ENCODE data around the gene CCDC170.

Gene CCDC170

DNA sequence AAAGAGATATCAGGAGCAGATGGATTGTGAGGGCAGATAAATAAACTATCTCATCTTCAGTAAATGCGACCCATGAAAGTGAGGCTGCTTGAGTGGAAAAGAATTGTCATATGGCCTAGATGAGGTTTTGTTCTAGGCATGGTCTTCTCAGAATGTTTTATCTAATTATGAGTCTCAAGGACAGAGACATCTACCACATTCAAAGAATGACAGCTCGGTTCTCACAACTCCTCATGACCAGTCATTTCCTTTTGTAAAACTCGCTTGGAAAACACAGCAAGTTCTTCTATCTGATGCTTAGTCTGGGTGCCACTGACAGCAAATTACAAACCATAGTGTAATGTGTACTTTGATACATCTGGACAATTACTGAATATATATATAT is 140.5 kb downstream of the CCDC170 start:
- no peak for DNase-seq (ENCODE audit: low read depth)
- no peak overlapping the region for H3K4me3 ChIP-seq (ENCODE audit: low read length)
- TF ChIP-seq, protein P1, sequence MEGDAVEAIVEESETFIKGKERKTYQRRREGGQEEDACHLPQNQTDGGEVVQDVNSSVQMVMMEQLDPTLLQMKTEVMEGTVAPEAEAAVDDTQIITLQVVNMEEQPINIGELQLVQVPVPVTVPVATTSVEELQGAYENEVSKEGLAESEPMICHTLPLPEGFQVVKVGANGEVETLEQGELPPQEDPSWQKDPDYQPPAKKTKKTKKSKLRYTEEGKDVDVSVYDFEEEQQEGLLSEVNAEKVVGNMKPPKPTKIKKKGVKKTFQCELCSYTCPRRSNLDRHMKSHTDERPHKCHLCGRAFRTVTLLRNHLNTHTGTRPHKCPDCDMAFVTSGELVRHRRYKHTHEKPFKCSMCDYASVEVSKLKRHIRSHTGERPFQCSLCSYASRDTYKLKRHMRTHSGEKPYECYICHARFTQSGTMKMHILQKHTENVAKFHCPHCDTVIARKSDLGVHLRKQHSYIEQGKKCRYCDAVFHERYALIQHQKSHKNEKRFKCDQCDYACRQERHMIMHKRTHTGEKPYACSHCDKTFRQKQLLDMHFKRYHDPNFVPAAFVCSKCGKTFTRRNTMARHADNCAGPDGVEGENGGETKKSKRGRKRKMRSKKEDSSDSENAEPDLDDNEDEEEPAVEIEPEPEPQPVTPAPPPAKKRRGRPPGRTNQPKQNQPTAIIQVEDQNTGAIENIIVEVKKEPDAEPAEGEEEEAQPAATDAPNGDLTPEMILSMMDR (conservative IDR thresholded peaks at IDR 0.05; ENCODE audit: low read depth, low read length), result no peak

DNA sequence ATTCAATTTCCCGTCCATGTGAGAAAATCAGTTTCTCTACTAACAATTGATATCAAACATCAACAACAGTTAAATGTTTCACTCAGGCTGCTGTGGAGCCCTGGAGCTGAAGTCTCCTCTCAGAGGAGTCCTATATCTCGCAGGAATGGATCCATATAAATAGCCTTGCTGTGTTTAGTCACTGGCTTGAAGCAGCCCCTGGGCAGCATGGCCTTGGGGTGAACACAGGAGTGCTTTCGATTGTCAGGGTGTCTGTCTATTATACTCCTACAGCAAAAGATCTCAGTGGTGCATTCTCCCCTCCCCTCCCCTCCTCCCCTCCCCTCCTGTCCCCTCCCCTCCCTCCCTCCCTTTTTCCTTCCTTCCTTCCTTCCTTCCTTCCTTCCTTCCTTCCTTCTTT is 141.9 kb downstream of the CCDC170 start:
- no peak overlapping the region for H3K4me3 ChIP-seq (ENCODE audit: low read length)
- TF ChIP-seq, protein P1 (conservative IDR thresholded peaks at IDR 0.05; ENCODE audit: low read depth, low read length), result no peak
- DNase-seq (ENCODE audit: low read depth), result no peak

- no peak overlapping the region for H3K4me3 ChIP-seq (ENCODE audit: low read length)
- DNase-seq (ENCODE audit: low read depth), result no peak
- TF ChIP-seq, protein P1 (conservative IDR thresholded peaks at IDR 0.05; ENCODE audit: low read depth, low read length), result no peak
These were observed 144.0 kb downstream of the CCDC170 start for GRCh38 chr6:151637814-151638213.

DNA sequence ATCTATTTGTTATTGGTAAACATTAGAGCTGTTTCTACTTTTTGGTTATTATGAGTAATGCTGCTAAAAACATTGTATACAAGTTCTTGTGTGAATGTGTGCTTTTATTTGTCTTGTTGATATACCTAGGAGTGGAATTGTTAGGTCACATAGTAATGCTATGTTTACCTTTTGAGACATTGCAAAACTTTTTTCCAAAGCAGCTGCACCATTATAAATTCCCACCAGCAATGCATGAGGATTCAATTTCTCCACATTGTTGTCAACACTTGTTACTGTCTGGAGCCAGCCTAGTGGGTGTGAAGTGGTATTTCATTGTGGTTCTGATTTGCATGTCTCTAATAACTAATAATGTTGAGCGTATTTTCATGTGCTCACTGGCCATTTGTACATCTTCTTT is 145.9 kb downstream of the CCDC170 start:
- no peak for DNase-seq (ENCODE audit: low read depth)

DNA sequence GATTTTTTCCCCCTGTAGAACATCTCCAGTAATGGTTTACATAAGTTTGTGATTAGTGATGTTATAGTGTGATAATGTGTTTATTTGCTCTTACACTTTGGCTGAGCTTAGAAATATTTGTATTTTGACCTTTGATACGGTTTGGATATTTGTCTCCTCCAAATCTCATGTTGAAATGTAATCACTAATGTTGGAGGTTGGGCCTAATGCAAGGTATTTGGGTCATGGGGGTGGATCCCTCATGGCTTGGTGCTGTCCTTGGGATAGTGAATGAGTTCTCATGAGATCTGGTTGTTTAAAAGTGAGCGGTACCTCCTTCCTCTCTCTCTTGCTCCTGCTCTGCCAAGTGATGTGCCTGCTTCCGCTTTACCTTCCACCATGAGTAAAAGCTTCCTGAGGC is 147.2 kb downstream of the CCDC170 start:
- TF ChIP-seq, protein P1 (conservative IDR thresholded peaks at IDR 0.05; ENCODE audit: low read depth, low read length), result no peak
- no peak overlapping the region for H3K4me3 ChIP-seq (ENCODE audit: low read length)
- no peak for DNase-seq (ENCODE audit: low read depth)

More for the DNA sequence above, 145.9 kb downstream of the CCDC170 start:
- no peak overlapping the region for H3K4me3 ChIP-seq (ENCODE audit: low read length)
- TF ChIP-seq, protein P1 (conservative IDR thresholded peaks at IDR 0.05; ENCODE audit: low read depth, low read length), result no peak

DNA sequence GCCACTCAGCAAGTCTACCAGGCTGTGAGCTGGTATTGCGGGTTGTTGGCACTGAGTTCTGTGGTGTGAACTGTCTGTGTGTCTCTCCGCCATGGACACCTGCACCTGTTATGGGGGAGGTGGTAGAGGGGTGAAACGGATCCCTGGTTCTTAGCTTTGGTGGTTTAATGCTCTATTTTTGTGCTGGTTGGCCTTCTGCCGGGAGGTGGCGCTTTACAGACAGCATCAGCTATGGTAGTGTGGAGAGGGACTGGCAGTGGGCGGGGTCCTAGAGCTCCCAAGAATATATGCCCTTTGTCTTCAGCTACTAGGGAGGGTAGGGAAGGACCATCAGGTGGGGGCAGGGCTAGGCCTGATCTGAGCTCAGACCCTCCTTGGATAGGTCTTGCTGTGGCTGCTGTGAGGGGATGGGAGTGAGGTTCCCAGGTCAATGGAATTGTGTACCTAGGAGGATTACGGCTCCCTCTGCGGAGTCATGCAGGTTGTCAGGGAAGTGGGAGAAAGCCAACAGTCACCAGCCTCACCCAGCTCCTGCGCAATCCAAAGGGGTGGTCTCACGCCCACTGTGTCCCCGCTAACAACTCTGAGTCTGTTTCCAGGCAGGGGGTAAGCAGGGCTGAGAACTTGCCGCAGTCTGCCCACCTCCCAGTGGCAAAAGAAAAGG is 154.3 kb downstream of the CCDC170 start:
- DNase-seq (ENCODE audit: low read depth), result no peak
- no peak overlapping the region for H3K4me3 ChIP-seq (ENCODE audit: low read length)
- TF ChIP-seq, protein P1 (conservative IDR thresholded peaks at IDR 0.05; ENCODE audit: low read depth, low read length), result peak; percentile 39

GRCh38 chr6:151649835-151650234 is 156.0 kb downstream of the CCDC170 start:
- TF ChIP-seq, protein P1 (conservative IDR thresholded peaks at IDR 0.05; ENCODE audit: low read depth, low read length), result no peak
- DNase-seq (ENCODE audit: low read depth), result peak; percentile 6
- H3K4me3 ChIP-seq (ENCODE audit: low read length), result no peak overlapping the region
